SK-N-SH (cell line): Measurements from ENCODE around the gene ZDHHC11. TPM values are rescaled to one million over a fixed set of nuclear protein-coding genes. Genes with fewer than 3 reads are reported as not detected.

ENCODE experiments used
- CTCF ChIA-PET: fragments of 300-600, 350-600 bp; formaldehyde crosslinking; extraction: SDS; loops from one replicate; lab custom pipeline; 2021; lab: Yijun Ruan, JAX
- POLR2A ChIA-PET: fragments of 350-600 bp; sonication (Branson Sonifier 250); formaldehyde crosslinking; extraction: SDS; loops from one replicate; lab custom pipeline; 2020; ENCODE audit warnings: antibody characterized with exemption, inconsistent platforms; lab: Yijun Ruan, JAX
- DNase-seq: peaks from one replicate; pipeline ENCODE4 v3.0.0; 2012
- H2AFZ ChIP-seq: fragments of 200-600 bp; sonication (generic); 2 replicates; pipeline ENCODE4 v1.8.1; 2016; ENCODE audit warnings: antibody characterized with exemption, mild to moderate bottlenecking, low read depth
- H3F3A ChIP-seq: fragments of 200-600 bp; sonication (generic); replicated peaks from 2 replicates; pipeline ENCODE3; 2016; ENCODE audit warnings: antibody characterized with exemption, mild to moderate bottlenecking; ENCODE audit not compliant: insufficient read depth
- H3K27ac ChIP-seq, 2 experiments: fragments of 200-500 bp in 1 of 2; fragments of 200-600 bp in 1 of 2; sonication (Bioruptor generic) in 1 of 2; sonication (generic), shearing (Covaris generic) in 1 of 2; 2 replicates each; pipeline versions ENCODE4 v1.5.1 to v1.6.1; 2014 to 2016; ENCODE audit warnings: low read depth in 2 of 2, inconsistent platforms in 1 of 2, low read length in 1 of 2, mild to moderate bottlenecking in 1 of 2, mixed read lengths in 1 of 2
- H3K27me3 ChIP-seq: fragments of 200-600 bp; sonication (generic), shearing (Covaris generic); 2 replicates; pipeline ENCODE4 v1.6.1; 2016; ENCODE audit warnings: mixed run types; ENCODE audit not compliant: insufficient read depth
- H3K36me3 ChIP-seq, 2 experiments: fragments of 200-500 bp in 1 of 2; fragments of 200-600 bp in 1 of 2; sonication (Bioruptor generic) in 1 of 2; sonication (generic) in 1 of 2; replicated peaks in 1 of 2; 2 replicates each; pipeline versions ENCODE3 to v1.5.1; 2014 to 2016; ENCODE audit warnings: low read length in 1 of 2, mild to moderate bottlenecking in 1 of 2; ENCODE audit not compliant: insufficient read depth in 2 of 2, control insufficient read depth in 1 of 2
- H3K4me1 ChIP-seq, 2 experiments: fragments of 200-500 bp in 1 of 2; fragments of 200-600 bp in 1 of 2; sonication (Bioruptor generic) in 1 of 2; sonication (generic), shearing (Covaris generic) in 1 of 2; 2 replicates each; pipeline versions ENCODE4 v1.5.1 to v1.6.1; 2014 to 2016; ENCODE audit warnings: low read depth in 1 of 2, low read length in 1 of 2, mixed run types in 1 of 2; ENCODE audit not compliant: insufficient read depth in 2 of 2, control insufficient read depth in 1 of 2
- H3K4me2 ChIP-seq: fragments of 200-600 bp; sonication (generic), shearing (Covaris generic); 2 replicates; pipeline ENCODE4 v1.6.1; 2017; ENCODE audit warnings: mixed run types
- H3K4me3 ChIP-seq, 2 experiments: fragments of 200-500 bp in 1 of 2; fragments of 200-600 bp in 1 of 2; sonication (Bioruptor generic) in 1 of 2; sonication (generic), shearing (Covaris generic) in 1 of 2; 2 replicates each; pipeline versions ENCODE4 v1.5.1 to v1.8.1; 2014 to 2016; ENCODE audit warnings: low read depth in 2 of 2, inconsistent platforms in 1 of 2, low read length in 1 of 2, mild to moderate bottlenecking in 1 of 2, mixed read lengths in 1 of 2, moderate library complexity in 1 of 2
- H3K79me2 ChIP-seq: fragments of 200-600 bp; sonication (generic); 2 replicates; pipeline ENCODE4 v1.8.1; 2017; ENCODE audit warnings: mild to moderate bottlenecking; ENCODE audit not compliant: insufficient read depth
- H3K9ac ChIP-seq: fragments of 200-600 bp; sonication (generic); 2 replicates; pipeline ENCODE4 v1.6.1; 2017; ENCODE audit warnings: mixed run types
- H3K9me2 ChIP-seq: fragments of 200-600 bp; sonication (generic); 2 replicates; pipeline ENCODE4 v1.6.1; 2017; ENCODE audit warnings: mixed run types
- H3K9me3 ChIP-seq: fragments of 200-600 bp; sonication (generic); 2 replicates; pipeline ENCODE4 v1.6.1; 2017; ENCODE audit warnings: mixed run types, mild to moderate bottlenecking, moderate library complexity
- H4K20me1 ChIP-seq: fragments of 200-600 bp; sonication (generic); 2 replicates; pipeline ENCODE4 v1.6.1; 2017; ENCODE audit warnings: mild to moderate bottlenecking, mixed run types; ENCODE audit not compliant: insufficient read depth
- CTCF ChIP-seq: fragments of 200-600 bp; sonication (generic); IDR thresholded peaks from 2 replicates; pipeline ENCODE4 v1.6.1; 2017; ENCODE audit warnings: antibody characterized with exemption, mild to moderate bottlenecking, moderate library complexity
- FOXJ3 ChIP-seq: sonication (generic); formaldehyde crosslinking; IDR thresholded peaks from 2 replicates; pipeline ENCODE4 v1.5.1; 2020; ENCODE audit warnings: mild to moderate bottlenecking, missing genetic modification reagents
- GATA2 ChIP-seq: sonication (generic); formaldehyde crosslinking; IDR thresholded peaks from 2 replicates; pipeline ENCODE4 v1.5.0; 2020; ENCODE audit warnings: mild to moderate bottlenecking, missing genetic modification reagents
- POLR2AphosphoS5 ChIP-seq: IDR thresholded peaks from 2 replicates; pipeline ENCODE4 v1.6.1; 2012; ENCODE audit warnings: low read depth, low read length
- RAD21 ChIP-seq: IDR thresholded peaks from 2 replicates; pipeline ENCODE4 v1.6.1; 2012; ENCODE audit warnings: mild to moderate bottlenecking, low read length
- SMC3 ChIP-seq: IDR thresholded peaks from 2 replicates; pipeline ENCODE4 v1.6.1; 2012; ENCODE audit warnings: low read depth, low read length, improper control_type of control experiment
- TCF12 ChIP-seq: IDR thresholded peaks from 2 replicates; pipeline ENCODE4 v1.4.0; 2012
- USF2 ChIP-seq: fragments of 150-350 bp; IDR thresholded peaks from 2 replicates; pipeline ENCODE4 v1.6.1; 2017; ENCODE audit warnings: antibody characterized with exemption, low read length, low read depth, borderline replicate concordance
- WGBS: methylation state at CpG from one replicate; pipeline ENCODE4 v1.1.6; 2017; ENCODE audit warnings: low lambda C conversion rate; 5-methylcytosine and 5-hydroxymethylcytosine counted together
- polyA plus RNA-seq, 3 experiments: library from polyadenylated mRNA; depleted of rRNA; stranded (reverse); fragments of >200 nt; gene quantifications; 2 replicates each; pipeline ENCODE4 v1.2.3, GENCODE V29; 2012
- TF ChIP-seq, protein P1 (sequence below): fragments of 150-350 bp; IDR thresholded peaks from 2 replicates; pipeline ENCODE4 v1.6.1; 2016; ENCODE audit warnings: mild to moderate bottlenecking, low read depth, low read length

ZDHHC11 gene
- polyA plus RNA-seq, 1 of the 3 experiments (the other 2 are of a cell fraction) = 0.76 TPM

GRCh38 chr5:758698-759053 is 92.1 kb downstream of the ZDHHC11 start:
- ChIA-PET POLR2A (interaction anchor here (0.6 kb wide), 1 partner anchor 133 kb away, joined by 3 read pairs; no protein-coding TSS in a partner anchor), CTCF (interaction anchor here (1.1 to 2.1 kb wide), 4 partner anchors 85 to 144 kb away, joined by 4 to 7 read pairs (median 4); no protein-coding TSS in a partner anchor)
- Histone ChIP-seq H3K36me3 (no peaks in the 10 kb centered on the region), H3K9ac (no peak overlapping the region), H3K27ac (no peak overlapping the region), H3K4me1 (peaks cover 0 to 16% of the 10 kb centered on the region in 2 experiments; a peak in 1 of 4 replicates), H3K4me3 (no peak overlapping the region), H3K4me2 (no peak overlapping the region), H3K9me3 (no peaks in the 10 kb centered on the region), H3K27me3 (no peaks in the 10 kb centered on the region; the same call in 1 of the 2 replicates), H3F3A (no peaks in the 10 kb centered on the region), H3K79me2 (no peaks in the 10 kb centered on the region), H2AFZ (no peak overlapping the region), H3K9me2 (no peaks in the 10 kb centered on the region), H4K20me1 (no peaks in the 10 kb centered on the region)
- no peak for DNase-seq
- TF ChIP-seq SMC3 (no peak), CTCF (no peak), RAD21 (no peak)
- TF ChIP-seq, protein P1, sequence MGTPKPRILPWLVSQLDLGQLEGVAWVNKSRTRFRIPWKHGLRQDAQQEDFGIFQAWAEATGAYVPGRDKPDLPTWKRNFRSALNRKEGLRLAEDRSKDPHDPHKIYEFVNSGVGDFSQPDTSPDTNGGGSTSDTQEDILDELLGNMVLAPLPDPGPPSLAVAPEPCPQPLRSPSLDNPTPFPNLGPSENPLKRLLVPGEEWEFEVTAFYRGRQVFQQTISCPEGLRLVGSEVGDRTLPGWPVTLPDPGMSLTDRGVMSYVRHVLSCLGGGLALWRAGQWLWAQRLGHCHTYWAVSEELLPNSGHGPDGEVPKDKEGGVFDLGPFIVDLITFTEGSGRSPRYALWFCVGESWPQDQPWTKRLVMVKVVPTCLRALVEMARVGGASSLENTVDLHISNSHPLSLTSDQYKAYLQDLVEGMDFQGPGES = no peak
- 68% methylated on average over 15 of the region's 15 CpGs for WGBS

DNA sequence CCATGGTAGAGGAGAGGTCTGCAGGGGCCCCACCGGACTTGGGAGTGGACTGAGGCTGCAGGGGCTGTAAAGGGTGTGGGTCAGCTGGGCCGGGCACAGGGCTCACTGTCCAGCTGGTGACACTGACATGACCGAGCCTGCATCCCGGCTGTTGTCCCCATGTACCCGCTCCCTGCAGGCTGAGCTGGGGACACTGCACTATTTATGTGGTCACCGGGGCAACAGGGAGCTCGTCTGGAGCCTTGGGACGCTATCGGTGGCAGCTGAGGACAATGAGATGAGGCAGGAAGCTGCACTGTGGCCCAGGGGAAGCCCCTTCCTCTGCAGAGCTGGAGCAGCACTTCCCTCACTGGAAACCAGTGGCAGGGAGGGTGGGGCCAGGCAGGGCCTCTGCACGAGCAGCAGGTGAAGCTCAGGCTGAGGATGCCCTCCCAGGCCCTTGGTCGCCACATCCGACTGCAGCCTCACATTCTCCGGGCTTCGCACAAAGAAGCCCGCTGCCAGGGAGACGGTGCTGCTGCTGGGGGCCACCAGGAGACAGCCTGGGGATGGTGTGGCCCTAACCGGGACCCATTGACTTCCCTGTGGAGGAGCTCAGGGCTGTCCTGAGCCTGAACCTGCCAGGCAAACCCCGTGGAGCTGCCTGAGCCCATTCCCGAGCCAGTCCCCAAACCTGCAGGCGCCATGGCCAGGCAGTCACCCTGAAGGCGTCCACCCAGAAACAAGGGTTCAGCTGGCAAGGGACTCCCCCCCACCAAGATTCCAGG is 92.7 kb downstream of the ZDHHC11 start:
- Histone ChIP-seq H3K9me3 (no peaks in the 10 kb centered on the region), H3F3A (no peaks in the 10 kb centered on the region), H4K20me1 (no peaks in the 10 kb centered on the region), H3K4me3 (no peak overlapping the region), H3K4me2 (no peak overlapping the region), H3K79me2 (no peaks in the 10 kb centered on the region), H3K36me3 (no peaks in the 10 kb centered on the region), H3K27ac (no peak overlapping the region), H3K4me1 (peaks cover 0 to 16% of the 10 kb centered on the region in 2 experiments; a peak in 1 of 4 replicates), H3K9me2 (no peaks in the 10 kb centered on the region), H3K9ac (no peak overlapping the region), H3K27me3 (no peaks in the 10 kb centered on the region; the same call in 1 of the 2 replicates), H2AFZ (no peak overlapping the region)
- 39% methylated on average over 18 of the region's 21 CpGs for WGBS
- POLR2A ChIA-PET = interaction anchor here (0.6 kb wide), 1 partner anchor 134 kb away, joined by 3 read pairs; no protein-coding TSS in a partner anchor
- CTCF ChIA-PET = interaction anchor here (0.7 to 2.1 kb wide), 6 partner anchors 39 to 145 kb away, joined by 3 to 7 read pairs (median 4); no protein-coding TSS in a partner anchor
- DNase-seq = peak; percentile 90
- no peak for TF ChIP-seq USF2
- TF ChIP-seq POLR2AphosphoS5 = no peak
- TF ChIP-seq GATA2 (CRISPR knock-in tag) = no peak
- TF ChIP-seq FOXJ3 = 0 out of 2 replicates have a peak, but pooled peaks have one; percentile 42
- no peak for TF ChIP-seq TCF12
